COLO668 (cell line): ENCODE data around the gene MOB3B.
"Not testable (repeated sequence)": the region's sequence is repeated elsewhere in the genome, so short reads cannot be mapped to it uniquely, and the experiment has no call there.

ENCODE experiments used
- DNase-seq: peaks from one replicate; lab custom pipeline; 2025; ENCODE audit not compliant: unreplicated experiment; lab: John Stamatoyannopoulos, UW

Gene MOB3B

DNA sequence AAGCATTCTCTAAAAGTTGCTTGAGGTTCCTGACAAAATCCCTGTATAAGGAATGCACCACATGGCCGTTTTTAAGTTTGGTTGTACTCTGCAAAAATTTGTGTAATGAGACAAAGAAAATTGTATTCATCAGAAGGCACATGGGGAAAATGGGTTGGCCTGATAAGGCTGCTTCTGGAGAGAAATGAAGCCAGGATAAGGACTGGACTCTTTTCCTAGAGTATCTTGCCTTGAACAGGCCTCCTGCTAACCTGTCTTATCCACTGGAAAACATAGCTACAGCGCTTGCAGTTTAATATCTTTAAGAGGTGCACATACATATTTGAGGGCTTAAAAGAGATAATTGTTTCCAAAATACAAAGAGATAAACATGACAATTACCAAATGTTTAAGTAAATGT, 46.9 kb downstream of the MOB3B start:
- no peak for DNase-seq

DNA sequence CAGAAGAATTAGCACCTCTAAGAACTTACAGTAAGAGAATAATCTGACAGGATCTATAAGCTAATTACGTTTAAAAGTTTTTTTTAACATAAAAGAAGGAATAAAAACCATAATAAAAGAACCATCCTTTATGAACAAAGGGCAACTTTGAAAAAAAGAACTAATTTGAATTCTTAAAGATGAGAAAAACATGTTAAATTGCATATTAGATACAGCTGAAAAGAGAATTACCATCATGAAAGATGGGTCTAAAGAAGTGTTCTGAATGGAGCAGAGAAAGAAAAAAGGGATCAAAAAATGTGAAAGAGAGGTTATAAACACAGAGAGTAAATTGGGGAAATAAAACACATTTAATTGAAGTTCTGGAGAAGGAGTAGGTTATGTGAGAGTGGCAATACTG, 51.3 kb downstream of the MOB3B start:
- no peak for DNase-seq

- no peak for DNase-seq
Measured at GRCh38 chr9:27476870-27477515, 52.6 kb downstream of the MOB3B start.

DNA sequence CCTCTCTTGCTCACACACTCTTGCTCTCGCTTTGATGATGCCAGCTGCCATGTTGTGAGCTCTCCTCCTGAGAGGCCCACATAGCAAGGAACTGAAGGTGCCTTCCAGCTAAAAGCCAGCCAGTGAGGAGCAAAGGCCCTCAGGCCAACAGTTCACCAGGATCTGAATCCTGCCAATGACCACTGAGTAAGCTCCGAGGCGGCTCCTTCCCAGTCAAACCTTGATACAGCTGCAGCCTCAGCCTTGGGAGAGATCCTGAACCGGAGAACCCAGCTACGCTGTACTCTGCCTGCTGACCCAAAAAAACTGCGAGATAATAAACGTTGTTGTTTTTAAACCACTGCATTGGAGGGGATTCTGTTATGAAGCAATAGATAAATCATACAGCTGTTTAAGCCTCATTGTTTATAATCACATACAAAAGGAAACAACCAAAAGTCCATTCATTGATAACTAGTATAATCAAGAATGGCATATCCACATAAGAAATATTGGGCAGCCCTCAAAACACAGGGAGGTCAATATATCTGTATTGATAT, 54.5 kb downstream of the MOB3B start:
- no peak for DNase-seq

- no peak for DNase-seq
Measured at GRCh38 chr9:27474305-27474704, 55.3 kb downstream of the MOB3B start.

GRCh38 chr9:27473111-27473529, 56.5 kb downstream of the MOB3B start:
- no peak for DNase-seq

- DNase-seq, result no peak
Measured at GRCh38 chr9:27472195-27472594, 57.4 kb downstream of the MOB3B start.

- no peak for DNase-seq
Measured at GRCh38 chr9:27471789-27472188, 57.8 kb downstream of the MOB3B start.

GRCh38 chr9:27471366-27471765, 58.2 kb downstream of the MOB3B start:
- DNase-seq, result no peak

DNA sequence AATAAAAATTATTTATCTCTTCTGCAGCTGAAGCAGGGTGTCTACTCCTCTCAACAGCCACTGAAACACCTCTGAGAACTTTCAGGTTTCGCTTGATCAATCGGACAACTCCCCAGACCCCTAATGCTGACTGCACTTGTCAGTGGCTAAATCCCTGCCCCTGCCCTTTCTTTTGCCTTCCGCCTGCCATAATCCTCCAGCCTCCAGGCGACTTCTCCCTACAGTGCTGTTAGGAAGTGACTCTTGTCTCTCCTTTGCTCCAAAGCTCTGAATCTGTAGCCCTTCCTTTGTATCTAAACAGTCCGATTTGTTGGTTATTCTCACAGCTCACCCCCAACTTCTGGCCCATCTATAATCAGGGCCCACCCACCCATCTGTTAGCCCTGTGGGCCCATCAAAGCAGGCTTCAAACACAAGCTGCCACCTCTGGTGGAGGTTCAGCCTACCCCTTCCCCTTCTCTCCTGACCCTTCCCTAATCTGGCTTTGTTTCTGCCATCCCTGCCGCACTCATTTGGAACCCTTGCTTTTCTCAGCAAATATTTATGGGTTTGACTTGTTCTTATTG, 59.2 kb downstream of the MOB3B start:
- no peak for DNase-seq

DNA sequence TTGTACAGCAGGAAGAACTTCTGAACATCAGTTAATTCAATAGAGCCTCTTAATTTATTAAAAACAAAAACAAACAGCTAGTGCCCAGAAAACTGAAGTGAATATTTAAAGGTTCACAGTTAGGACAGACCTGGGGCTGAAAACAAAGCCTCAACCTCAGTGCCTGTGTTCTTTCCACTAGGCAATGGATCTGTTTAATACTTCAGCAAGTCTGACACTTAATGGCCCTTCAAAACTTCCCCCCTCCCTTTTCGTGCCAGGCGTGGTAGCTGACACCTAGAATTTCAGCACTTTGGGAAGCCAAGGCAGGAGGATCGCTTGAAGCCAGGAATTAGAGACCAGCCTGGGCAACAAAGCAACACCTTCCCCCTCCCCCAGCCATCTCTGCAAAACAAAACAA, 60.1 kb downstream of the MOB3B start:
- DNase-seq, result no peak

- DNase-seq, result no peak
Measured at GRCh38 chr9:27468462-27469110, 61.0 kb downstream of the MOB3B start.

- DNase-seq, result no peak
Measured at GRCh38 chr9:27468000-27468399, 61.6 kb downstream of the MOB3B start.

GRCh38 chr9:27467486-27467885, 62.1 kb downstream of the MOB3B start:
- DNase-seq, result peak; percentile 10

GRCh38 chr9:27466516-27466915, 63.1 kb downstream of the MOB3B start:
- DNase-seq, result not testable (repeated sequence)

- DNase-seq, result peak; percentile 27
Measured at GRCh38 chr9:27464950-27465349, 64.7 kb downstream of the MOB3B start.

DNA sequence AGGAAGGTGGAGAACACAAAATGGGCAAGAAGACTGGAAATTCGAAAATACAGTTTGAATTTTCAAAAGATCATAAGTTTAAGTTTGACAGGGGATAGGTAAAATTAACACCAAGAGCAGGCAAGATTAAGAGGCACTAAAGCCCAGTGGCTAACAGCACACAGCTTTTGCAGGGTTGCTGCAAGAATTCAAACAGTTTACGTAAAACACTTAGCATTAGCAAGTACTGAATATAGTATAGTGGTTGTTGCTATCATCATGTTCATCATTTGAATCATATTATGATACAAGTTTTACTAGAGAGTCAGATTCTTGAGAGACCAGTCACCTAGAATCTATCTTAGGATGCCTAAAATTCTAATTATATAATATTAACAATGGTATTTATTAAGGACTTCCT, 66.8 kb downstream of the MOB3B start:
- DNase-seq, result no peak

- DNase-seq, result no peak
Measured at GRCh38 chr9:27462434-27462833, 67.2 kb downstream of the MOB3B start.

DNA sequence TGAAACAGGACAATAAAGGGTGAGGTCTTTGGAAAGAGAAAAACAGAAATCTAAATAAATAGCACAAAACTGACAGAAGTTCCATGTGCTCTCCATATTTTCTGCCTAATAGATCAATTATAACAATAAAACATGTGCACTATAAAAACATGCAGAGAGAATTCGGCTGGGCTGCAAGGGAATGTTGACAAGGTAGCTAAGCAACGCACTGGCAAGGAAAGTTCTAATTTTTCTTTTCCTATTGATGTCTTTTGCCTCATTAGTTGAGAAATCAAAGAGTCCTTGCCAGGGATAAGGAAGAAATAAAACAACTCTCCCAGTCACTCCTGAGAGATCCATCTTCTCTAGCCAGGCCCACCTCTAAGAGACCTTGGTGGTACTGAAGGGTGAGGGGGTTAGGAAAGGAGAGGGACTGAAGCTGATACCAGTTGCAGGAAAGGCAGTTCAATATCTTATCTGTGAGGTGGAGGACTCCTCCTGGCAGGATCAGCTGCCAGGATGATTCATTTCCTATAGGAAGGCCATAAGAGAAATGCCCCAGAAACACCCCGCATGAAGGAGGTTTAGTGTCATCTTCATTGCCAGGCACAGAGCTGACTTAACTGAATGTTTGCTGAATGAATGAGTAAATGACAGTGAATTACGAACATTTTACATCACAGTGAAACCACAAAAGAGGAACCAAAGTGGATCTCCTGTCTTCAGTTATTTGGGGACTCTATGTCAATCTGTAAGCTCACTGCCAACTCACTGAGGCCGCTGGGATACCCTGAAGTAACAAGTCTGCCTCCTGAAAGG, 69.2 kb downstream of the MOB3B start:
- peak; percentile 11 for DNase-seq

DNA sequence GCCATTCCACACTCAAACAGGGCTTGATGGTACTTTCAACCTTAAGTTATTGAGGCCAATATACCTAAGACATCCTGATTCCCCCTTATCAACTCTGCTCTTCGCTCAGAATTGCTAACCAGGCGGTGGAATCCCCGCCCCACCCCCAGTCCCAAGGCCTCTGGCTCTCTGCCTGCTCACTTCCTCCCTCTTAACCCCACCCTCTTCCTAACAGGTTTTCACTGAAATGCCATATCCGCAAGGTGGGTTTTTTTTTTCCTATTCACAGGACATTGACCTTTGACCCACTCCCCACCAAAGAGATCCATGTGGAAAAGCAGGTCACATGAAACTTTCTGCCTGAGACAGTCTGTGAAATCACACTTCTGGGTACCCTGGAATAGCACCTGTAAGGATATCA, 72.2 kb downstream of the MOB3B start:
- DNase-seq, result no peak

DNA sequence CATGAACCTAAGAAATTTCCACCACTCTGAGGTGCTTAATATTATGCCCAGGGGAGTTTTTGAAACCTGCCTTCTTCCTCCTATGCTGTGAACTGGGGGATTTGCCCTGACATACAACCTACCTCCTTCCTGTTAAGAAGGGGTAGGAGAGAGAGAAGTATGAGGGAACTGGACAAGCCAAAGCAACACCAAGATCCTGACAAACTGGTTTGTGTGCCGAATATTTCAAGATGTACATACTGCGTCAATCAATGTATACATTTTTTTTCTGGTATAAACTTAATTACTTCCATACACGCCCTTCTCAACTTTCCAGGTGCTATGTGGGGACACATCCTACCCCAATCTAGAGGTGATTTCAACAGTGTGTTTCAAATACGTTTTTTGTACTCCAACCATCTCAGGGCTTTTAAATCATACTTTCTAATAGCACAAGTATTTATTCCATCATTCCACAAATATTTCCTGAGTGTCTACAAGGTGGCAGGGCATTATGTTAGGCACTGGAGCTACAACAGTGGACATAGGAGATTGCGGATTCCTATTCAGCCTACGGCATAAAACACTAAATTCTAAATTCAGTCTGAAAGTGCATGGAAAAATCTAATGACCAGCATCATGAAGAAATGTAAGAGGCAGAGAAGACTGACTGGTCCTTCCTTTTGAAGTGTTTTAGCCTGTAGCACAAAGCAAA, 75.6 kb downstream of the MOB3B start:
- no peak for DNase-seq
